Adrenal gland (tissue), 5 donors: ENCODE data around the gene FMN2.

Experiments used
- POLR2A ChIP-seq, 2 donors: fragments of 450-650 bp; IDR thresholded peaks; one replicate each; pipeline ENCODE4 v1.6.1; 2017; ENCODE audit warnings: antibody characterized with exemption in 2 of 2, mild to moderate bottlenecking in 2 of 2, moderate library complexity in 1 of 2
- TF ChIP-seq, protein P1 (sequence below), 6 experiments: fragments of 450-650 bp in 4 of 6; fragments of 200-600 bp in 2 of 6; sonication (generic) in 1 of 6; IDR thresholded peaks; 1 replicate in 5 of 6; 2 replicates in 1 of 6; pipeline versions ENCODE4 v1.5.1 to v1.8.0; 2016 to 2021; ENCODE audit warnings: antibody characterized with exemption in 6 of 6, mild to moderate bottlenecking in 2 of 6, moderate library complexity in 1 of 6
- donor health status: DM: no; HTN: no; CAD: no.

DNA sequence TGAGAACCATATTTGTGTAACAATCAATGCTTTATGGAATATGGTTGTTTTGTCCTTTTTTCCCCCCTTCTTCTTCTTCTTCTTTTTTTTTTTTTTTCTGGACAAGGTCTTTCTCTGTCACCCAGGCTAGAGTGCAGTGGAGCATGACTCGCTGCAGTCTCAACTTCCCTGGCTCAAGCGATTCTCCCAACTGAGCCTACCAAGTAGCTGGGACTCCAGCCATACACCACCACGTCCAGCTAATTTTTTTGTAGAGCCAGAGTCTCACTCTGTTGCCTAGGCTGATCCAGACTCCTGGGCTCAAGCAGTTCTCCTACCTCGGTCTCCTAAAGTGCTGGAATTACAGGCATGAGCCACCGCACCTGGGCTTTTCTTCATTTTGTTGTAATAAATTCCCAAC, 86.7 kb downstream of the FMN2 start:
- TF ChIP-seq, protein P1, sequence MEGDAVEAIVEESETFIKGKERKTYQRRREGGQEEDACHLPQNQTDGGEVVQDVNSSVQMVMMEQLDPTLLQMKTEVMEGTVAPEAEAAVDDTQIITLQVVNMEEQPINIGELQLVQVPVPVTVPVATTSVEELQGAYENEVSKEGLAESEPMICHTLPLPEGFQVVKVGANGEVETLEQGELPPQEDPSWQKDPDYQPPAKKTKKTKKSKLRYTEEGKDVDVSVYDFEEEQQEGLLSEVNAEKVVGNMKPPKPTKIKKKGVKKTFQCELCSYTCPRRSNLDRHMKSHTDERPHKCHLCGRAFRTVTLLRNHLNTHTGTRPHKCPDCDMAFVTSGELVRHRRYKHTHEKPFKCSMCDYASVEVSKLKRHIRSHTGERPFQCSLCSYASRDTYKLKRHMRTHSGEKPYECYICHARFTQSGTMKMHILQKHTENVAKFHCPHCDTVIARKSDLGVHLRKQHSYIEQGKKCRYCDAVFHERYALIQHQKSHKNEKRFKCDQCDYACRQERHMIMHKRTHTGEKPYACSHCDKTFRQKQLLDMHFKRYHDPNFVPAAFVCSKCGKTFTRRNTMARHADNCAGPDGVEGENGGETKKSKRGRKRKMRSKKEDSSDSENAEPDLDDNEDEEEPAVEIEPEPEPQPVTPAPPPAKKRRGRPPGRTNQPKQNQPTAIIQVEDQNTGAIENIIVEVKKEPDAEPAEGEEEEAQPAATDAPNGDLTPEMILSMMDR (IDR thresholded peaks at IDR 0.05) = no peak
- TF ChIP-seq POLR2A (IDR thresholded peaks at IDR 0.05) = no peak
